ENCODE results near the gene STXBP6. TPM values are rescaled to one million over a fixed set of nuclear protein-coding genes. Genes with fewer than 3 reads are reported as not detected.

The STXBP6 gene
- total RNA-seq, 1 experiment from 2014 or later: 6.4 TPM

DNA sequence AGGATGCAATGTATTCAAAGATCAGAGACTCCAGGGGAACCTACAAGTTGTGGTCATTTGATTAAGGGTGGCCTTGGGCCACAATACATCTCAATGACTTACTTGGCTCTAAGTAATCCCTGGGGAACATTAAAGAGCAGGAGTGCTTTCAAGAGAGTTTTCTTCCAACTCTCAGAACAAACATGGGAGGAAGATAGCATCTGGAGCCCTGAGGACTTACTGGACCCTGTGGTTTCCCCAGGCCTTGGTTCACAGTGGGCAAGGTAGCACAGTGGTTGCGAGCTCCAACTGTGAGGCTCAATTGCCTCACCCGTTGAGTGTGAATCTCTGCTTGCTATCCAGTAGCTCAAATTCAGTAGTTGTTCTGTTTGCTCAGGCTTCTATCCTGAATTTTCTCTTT is 32.4 kb downstream of the STXBP6 start:
- Histone ChIP-seq H3K27ac (no peak overlapping the region), H3K4me3 (no peak overlapping the region), H3K4me1 (replicated peaks) (no peaks in the 10 kb centered on the region), H3K9me3 (replicated peaks) (no peaks in the 10 kb centered on the region), H3K36me3 (no peaks in the 10 kb centered on the region), H3K27me3 (replicated peaks) (no peaks in the 10 kb centered on the region)
- no peak for DNase-seq (ENCODE audit: low read depth in 1 of 2, low spot score in 2 of 2)

DNA sequence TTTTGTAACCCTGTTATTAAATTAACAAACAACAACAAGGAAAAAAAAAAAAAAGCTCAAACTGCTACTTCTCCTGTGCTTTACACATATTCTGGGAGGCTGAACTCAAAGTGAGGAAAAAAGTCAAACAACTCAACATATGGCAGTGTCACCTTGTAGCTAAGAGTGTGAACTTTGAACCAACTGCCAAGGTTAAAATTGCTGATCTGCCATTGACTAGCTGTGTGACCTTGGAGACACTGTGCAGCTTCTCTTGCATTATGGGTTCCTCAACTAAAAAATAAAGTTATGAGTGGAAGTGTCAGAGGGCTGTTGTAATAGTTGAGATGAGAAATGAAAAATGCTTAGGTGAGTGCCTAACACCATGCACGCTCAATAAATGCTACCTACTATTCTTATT is 34.2 kb downstream of the STXBP6 start:
- Histone ChIP-seq H3K27ac (no peak overlapping the region), H3K4me1 (replicated peaks) (peaks cover under 1% of the 10 kb centered on the region; the same call in 1 of the 2 replicates), H3K9me3 (replicated peaks) (no peaks in the 10 kb centered on the region), H3K27me3 (replicated peaks) (no peaks in the 10 kb centered on the region), H3K4me3 (no peak overlapping the region), H3K36me3 (no peaks in the 10 kb centered on the region)
- DNase-seq (ENCODE audit: low read depth in 1 of 2, low spot score in 2 of 2): no peak

DNA sequence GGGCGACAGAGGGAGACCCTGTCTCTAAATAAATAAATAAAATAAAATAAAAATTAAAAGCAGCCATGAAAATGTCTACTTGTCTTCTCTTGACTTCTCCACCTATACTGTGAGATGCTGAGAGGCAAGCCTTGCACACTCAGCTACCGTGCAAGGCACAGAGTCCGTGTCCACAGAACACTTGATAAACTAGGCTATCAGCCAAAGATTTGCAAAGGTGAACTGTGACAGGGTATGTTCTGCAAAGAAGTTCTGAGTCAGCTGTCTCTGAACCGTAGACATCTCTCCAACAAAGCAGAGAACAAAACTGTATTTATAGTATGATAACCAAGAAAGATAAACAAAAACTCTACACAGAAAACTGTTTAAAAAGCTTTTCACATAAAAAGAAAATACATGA is 35.5 kb downstream of the STXBP6 start:
- Histone ChIP-seq H3K4me3 (no peak overlapping the region), H3K27ac (no peak overlapping the region), H3K4me1 (replicated peaks) (peaks cover 14% of the 10 kb centered on the region), H3K27me3 (replicated peaks) (no peaks in the 10 kb centered on the region), H3K9me3 (replicated peaks) (no peaks in the 10 kb centered on the region), H3K36me3 (no peaks in the 10 kb centered on the region)
- no peak for DNase-seq (ENCODE audit: low read depth in 1 of 2, low spot score in 2 of 2)

DNA sequence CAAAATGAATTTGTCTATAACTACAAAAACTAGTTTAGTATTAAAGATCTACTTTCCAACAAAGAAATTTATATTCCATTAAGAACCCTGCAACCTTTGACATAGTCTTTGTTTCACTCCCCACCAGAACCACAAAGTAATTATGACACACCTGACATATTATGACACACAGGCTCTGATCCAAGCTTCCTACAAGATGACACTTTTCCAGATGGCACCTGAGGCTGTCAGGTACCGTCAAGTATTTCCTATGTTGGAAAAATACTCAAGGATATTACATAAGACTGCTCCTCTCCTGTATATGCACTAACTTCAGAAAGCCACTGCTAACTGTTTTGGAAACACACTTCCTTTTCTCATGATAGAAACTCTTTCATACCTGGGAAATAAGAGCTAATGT is 38.9 kb downstream of the STXBP6 start:
- no peak overlapping the region for H3K4me3 ChIP-seq
- no peaks in the 10 kb centered on the region for H3K36me3 ChIP-seq
- H3K27ac ChIP-seq: no peak overlapping the region
- DNase-seq (ENCODE audit: low read depth in 1 of 2, low spot score in 2 of 2): no peak
- H3K4me1 ChIP-seq (replicated peaks): peaks cover 36% of the 10 kb centered on the region
- H3K27me3 ChIP-seq (replicated peaks): no peaks in the 10 kb centered on the region
- H3K9me3 ChIP-seq (replicated peaks): no peaks in the 10 kb centered on the region

DNA sequence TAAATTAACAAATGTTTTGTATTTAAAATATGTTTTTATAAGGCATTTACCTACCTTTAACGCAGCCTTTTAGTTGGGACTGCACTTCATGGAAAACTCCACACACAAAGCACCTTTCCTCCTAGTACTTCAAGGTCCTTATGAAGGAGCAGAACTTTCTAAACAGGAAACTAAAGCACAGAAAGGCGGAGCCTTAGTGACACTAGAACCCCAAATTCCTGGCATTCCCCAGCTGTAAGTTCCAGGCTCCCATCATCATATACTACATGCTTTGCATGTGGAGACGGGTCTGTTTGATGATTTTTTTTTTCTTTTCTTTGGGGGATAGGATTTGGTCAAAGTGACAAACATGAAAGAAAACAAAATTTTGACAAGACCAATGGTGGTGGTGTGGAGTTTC is 39.5 kb downstream of the STXBP6 start:
- H3K36me3 ChIP-seq: no peaks in the 10 kb centered on the region
- DNase-seq (ENCODE audit: low read depth in 1 of 2, low spot score in 2 of 2): peak in 1 of 2 experiments; percentile 16
- H3K4me1 ChIP-seq (replicated peaks): peaks cover 36% of the 10 kb centered on the region
- no peaks in the 10 kb centered on the region for H3K9me3 ChIP-seq (replicated peaks)
- H3K4me3 ChIP-seq: no peak overlapping the region
- H3K27me3 ChIP-seq (replicated peaks): no peaks in the 10 kb centered on the region
- H3K27ac ChIP-seq: peak overlapping the region; percentile 76

DNA sequence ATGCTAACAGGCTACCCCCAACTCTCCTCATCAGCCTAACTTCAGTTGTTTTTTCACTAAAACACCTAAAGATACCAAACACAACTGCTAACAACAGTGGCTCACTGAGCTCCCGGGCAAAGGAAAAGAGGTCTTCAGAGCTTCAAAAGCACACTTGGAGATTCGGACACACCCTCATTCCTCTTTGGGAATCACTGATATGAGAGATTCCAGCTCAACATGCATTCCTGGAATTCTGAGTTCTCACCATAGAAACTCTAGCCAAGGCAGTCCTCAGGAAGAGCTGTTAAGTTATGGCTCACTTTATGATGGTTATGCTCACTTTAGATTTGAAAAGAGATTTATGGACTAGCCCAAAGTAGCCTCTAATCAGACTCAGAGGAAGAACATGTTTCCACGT is 40.1 kb downstream of the STXBP6 start:
- no peaks in the 10 kb centered on the region for H3K27me3 ChIP-seq (replicated peaks)
- no peaks in the 10 kb centered on the region for H3K9me3 ChIP-seq (replicated peaks)
- H3K27ac ChIP-seq: peak overlapping the region; percentile 76
- DNase-seq (ENCODE audit: low read depth in 1 of 2, low spot score in 2 of 2): peak; percentile 47 to 55
- H3K4me3 ChIP-seq: 0 out of 2 replicates have a peak overlapping the region, but pooled peaks have one; percentile 15
- no peaks in the 10 kb centered on the region for H3K36me3 ChIP-seq
- H3K4me1 ChIP-seq (replicated peaks): peaks cover 36% of the 10 kb centered on the region

DNA sequence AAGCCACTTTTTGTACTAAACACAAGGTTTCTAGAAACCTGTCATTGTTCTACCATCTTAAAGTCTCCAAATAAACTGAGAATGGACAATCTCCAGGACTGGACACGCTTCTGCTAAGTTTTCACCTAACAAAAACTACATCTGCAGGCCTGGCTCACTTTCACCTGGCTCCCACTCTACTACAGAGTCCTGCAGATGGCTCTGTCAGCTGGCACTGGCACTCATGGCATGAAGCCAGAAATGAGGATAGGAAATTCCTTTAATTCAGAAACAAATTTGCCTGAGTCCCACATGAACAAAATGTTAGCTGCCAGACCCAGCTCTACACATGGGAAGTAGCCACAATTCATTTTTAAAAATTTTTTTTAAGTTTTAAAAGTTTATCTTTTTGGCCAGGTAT is 42.1 kb downstream of the STXBP6 start:
- Histone ChIP-seq H3K27ac (peak overlapping the region; percentile 85), H3K9me3 (replicated peaks) (no peaks in the 10 kb centered on the region), H3K27me3 (replicated peaks) (no peaks in the 10 kb centered on the region), H3K4me3 (no peak overlapping the region), H3K4me1 (replicated peaks) (peaks cover 40% of the 10 kb centered on the region), H3K36me3 (no peaks in the 10 kb centered on the region)
- DNase-seq (ENCODE audit: low read depth in 1 of 2, low spot score in 2 of 2): no peak

DNA sequence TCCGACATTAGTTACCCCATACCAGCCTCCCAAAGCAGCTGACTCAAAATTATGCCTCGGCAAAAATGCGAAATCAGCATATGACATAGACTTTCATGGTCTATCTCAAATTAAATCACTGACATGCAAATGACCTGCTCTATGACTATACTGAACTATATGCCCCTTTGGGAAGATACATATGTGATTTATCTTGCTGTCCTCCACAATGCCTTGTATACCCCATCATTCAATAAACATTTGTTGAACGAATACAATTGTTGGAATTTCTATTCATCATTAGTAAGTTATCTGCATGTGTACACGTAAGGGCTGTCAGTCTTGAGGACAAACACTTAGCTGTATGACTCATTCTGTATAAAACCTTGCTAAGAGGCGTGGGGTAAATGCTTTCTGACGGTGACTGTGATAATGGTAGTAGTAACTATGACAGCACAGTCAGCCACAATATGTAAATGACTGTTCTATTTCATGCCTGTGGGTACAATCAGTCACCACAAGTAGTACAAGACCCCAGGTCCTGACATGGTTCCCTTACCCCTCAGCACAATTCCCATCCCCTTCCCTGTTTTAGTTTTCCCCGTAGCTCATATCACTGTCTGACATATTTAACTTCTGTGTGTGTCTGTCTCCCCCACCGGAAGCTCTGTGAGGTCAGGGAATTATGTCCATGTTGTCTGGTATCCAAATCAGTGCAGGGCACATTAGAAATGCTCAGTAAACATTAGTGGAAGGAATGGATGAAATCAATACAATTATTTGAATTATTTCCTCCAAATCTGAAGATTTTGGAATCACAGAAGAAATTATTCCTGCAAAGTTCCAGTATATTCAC is 42.8 kb downstream of the STXBP6 start:
- Histone ChIP-seq H3K9me3 (replicated peaks) (no peaks in the 10 kb centered on the region), H3K27me3 (replicated peaks) (no peaks in the 10 kb centered on the region), H3K27ac (peak overlapping the region; percentile 85), H3K4me1 (replicated peaks) (peaks cover 40% of the 10 kb centered on the region), H3K4me3 (no peak overlapping the region), H3K36me3 (no peaks in the 10 kb centered on the region)
- peak; percentile 59 to 89 for DNase-seq (ENCODE audit: low read depth in 1 of 2, low spot score in 2 of 2)

DNA sequence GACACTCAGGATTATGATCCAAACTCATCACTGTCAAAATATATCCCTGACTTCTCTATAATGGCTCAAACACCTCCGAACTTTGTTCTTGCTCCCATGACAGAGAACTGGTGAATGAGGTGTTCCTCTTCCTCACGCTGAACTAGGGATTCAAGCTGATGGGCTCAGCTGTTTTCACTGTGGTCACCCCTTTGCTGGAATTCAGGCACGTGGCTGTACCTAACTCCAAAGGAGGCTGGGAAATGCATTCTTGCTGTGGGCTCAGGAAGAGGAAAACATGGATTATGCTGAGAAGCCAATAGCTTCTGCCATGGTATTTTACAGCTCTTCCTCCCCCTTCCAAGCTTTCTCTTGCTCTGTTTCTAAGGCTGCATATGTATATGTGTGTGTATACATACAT is 43.9 kb downstream of the STXBP6 start:
- Histone ChIP-seq H3K27me3 (replicated peaks) (no peaks in the 10 kb centered on the region), H3K9me3 (replicated peaks) (no peaks in the 10 kb centered on the region), H3K36me3 (no peaks in the 10 kb centered on the region), H3K4me3 (no peak overlapping the region), H3K4me1 (replicated peaks) (peaks cover 40% of the 10 kb centered on the region), H3K27ac (no peak overlapping the region)
- DNase-seq (ENCODE audit: low read depth in 1 of 2, low spot score in 2 of 2): no peak

DNA sequence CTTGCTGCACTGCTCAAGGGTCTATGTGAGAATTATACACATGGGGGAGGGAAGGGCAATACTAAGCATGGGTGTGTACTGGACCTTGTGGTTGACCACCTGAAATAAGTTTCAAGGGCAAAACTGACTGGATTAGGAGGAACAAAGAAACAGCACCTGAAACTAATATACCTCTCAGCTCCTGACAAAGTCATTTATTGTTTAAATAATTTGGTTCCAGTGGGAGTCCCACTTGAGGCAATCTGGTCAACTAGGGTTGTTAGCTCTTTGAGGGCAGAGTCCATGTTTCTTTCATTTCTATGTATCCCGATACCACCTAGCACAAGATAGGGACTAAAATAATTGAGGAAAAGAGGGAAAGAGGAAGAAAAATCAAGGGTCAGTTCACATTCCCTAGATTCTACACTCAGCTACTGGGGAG is 45.5 kb downstream of the STXBP6 start:
- H3K27ac ChIP-seq: no peak overlapping the region
- no peaks in the 10 kb centered on the region for H3K27me3 ChIP-seq (replicated peaks)
- H3K36me3 ChIP-seq: no peaks in the 10 kb centered on the region
- H3K4me1 ChIP-seq (replicated peaks): peaks cover 26% of the 10 kb centered on the region
- DNase-seq (ENCODE audit: low read depth in 1 of 2, low spot score in 2 of 2): no peak
- H3K4me3 ChIP-seq: no peak overlapping the region
- H3K9me3 ChIP-seq (replicated peaks): no peaks in the 10 kb centered on the region

DNA sequence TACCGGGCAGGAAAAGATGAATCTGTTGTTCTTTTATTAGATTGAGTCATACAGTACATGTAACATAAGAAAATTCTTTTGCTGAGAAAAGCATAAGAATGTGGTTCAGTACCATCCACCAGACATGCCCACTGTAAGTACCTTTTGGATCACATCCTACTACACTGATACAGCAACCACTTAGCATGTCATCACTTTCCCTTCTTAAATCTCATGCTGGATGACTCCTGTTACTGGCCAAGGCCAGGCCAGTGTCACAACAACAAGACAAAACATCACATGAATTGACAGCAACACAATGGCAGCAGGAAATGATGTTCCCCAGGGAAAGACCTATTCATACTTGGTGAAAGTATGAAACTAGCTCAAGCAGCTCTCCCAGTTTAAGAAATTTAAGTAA is 46.4 kb downstream of the STXBP6 start:
- no peaks in the 10 kb centered on the region for H3K36me3 ChIP-seq
- no peak overlapping the region for H3K4me3 ChIP-seq
- H3K27ac ChIP-seq: no peak overlapping the region
- H3K4me1 ChIP-seq (replicated peaks): peaks cover 24% of the 10 kb centered on the region
- DNase-seq (ENCODE audit: low read depth in 1 of 2, low spot score in 2 of 2): no peak
- no peaks in the 10 kb centered on the region for H3K27me3 ChIP-seq (replicated peaks)
- H3K9me3 ChIP-seq (replicated peaks): no peaks in the 10 kb centered on the region

DNA sequence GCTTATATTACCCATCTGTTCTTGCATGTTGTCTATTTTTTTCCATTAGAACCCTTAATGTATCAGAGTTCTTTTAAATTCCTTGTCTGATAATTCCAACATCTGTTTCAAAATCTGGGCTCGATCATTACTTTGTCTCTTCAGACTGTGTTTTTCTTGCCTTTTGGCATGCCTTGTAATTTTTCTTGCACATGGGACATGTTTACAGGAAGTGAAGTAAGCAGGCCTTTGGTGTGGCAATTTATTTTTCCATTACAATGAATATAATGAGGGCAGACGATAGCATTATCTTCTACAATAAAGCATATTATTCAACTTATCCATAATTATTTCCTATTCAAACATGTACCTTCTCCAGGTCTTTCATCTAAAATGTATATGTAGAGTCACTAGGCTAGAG is 48.3 kb downstream of the STXBP6 start:
- Histone ChIP-seq H3K27ac (no peak overlapping the region; the same call in 1 of the 2 replicates), H3K36me3 (no peaks in the 10 kb centered on the region), H3K9me3 (replicated peaks) (no peaks in the 10 kb centered on the region), H3K27me3 (replicated peaks) (no peaks in the 10 kb centered on the region; the same call in 1 of the 2 replicates), H3K4me3 (no peak overlapping the region), H3K4me1 (replicated peaks) (peaks cover 8% of the 10 kb centered on the region)
- DNase-seq (ENCODE audit: low read depth in 1 of 2, low spot score in 2 of 2): no peak

DNA sequence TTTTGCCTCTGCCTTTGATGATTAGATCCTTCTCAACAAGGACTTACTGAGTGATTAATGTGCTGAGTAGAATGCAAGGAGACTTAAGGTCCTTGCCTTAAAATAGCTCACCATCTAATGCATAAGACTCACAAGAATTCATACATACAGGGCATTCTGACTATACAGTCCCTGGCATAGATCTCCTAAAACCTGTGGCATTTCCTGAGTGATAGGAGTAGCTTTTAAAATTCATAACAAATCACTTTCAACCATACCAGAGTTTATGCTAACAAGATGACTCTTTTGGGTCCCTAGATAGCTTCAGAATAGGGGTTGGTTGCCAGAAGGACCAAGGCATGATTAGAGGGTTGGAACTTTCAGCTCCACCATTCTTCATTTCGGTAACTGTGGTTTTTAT is 48.8 kb downstream of the STXBP6 start:
- H3K4me1 ChIP-seq (replicated peaks): peaks cover 4% of the 10 kb centered on the region; the same call in 1 of the 2 replicates

DNA sequence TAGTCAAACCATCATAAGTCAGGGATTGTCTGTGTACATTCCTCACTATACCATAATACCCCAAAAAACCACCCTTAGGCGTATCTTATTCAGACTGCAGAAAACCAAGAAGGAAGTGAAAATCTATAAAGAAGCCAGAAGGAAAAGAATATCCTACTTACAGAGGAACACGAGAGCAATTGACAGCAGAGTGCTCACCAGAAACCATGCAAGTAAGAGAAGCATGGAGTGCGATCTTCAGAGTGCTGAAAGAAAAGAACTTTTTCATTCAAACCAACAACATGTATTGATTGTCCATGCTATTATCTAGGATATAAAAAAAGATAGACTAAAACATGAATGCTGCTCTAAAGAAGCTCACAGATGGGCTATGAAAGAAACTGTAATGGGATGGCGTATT is 50.8 kb downstream of the STXBP6 start:
- H3K27me3 ChIP-seq (replicated peaks): no peaks in the 10 kb centered on the region; the same call in 1 of the 2 replicates
- 0 out of 2 replicates have a peak, but pooled peaks cover 4% of the 10 kb centered on the region for H3K4me1 ChIP-seq (replicated peaks)
- H3K4me3 ChIP-seq: no peak overlapping the region
- no peak for DNase-seq (ENCODE audit: low read depth in 1 of 2, low spot score in 2 of 2)
- H3K9me3 ChIP-seq (replicated peaks): no peaks in the 10 kb centered on the region
- no peak overlapping the region for H3K27ac ChIP-seq
- H3K36me3 ChIP-seq: no peaks in the 10 kb centered on the region

More for the DNA sequence above, 48.8 kb downstream of the STXBP6 start:
- H3K9me3 ChIP-seq (replicated peaks): no peaks in the 10 kb centered on the region
- H3K4me3 ChIP-seq: no peak overlapping the region
- no peaks in the 10 kb centered on the region for H3K36me3 ChIP-seq
- no peaks in the 10 kb centered on the region; the same call in 1 of the 2 replicates for H3K27me3 ChIP-seq (replicated peaks)
- DNase-seq (ENCODE audit: low read depth in 1 of 2, low spot score in 2 of 2): no peak
- no peak overlapping the region for H3K27ac ChIP-seq
